ENCODE results near the gene NABP2.

The NABP2 gene

DNA sequence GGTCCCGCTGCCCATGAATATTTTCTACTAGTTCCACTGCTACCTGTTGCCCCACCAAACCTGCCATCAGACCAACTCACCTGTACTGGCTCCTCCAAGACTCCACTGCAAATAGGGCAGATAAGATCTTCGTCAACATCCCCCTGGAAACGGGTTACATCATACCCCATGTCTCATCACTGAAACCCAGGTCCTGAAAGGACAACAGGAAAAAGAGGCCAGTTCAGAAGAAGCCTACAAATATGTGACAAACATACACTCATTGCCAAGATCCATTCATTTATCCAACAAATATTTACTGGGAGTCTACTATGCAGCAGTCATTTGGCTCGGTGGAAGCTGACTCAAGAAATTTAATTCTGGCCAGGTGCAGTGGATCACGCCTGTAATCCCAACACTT lies 10.3 kb upstream of the NABP2 start:
- DNase-seq (ENCODE audit: low spot score): no peak

DNA sequence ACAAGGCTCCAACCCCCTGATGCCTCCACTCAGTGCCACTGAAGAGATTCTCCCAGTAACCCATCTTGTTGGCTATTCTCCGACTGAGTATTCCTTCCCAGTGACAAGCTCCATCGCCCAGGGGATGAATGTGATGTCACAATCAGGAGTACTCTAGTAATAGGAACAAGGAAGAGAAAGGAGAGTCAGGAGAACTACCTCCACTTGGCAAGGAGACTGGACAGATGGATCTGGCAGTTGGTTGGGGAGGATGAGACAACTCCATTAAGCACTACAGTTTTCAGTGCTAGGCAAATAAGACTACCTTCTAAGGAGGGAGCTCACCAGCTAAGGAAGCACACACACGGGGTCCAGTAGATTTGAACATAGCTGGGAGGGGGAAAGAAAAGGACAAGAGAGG lies 7.7 kb upstream of the NABP2 start:
- DNase-seq (ENCODE audit: low spot score): no peak

DNA sequence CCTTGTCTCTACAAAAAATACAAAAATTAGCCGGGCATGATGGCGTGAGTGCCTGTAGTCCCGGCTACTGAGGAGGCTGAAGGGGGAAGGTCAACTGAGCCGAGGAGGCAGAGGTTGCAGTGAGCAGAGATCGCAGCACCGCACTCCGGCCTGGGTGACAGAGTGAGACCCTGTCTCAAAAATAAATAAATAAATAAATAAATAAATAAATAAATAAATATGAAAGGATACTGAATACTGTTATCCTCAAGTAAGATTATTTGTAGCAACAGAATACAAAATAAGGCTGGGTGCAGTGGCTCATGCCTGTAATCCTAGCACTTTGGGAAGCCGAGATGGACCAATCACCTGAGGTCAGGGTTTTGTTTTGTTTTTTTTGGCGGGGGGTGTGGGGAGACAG lies 4.3 kb upstream of the NABP2 start:
- no peak for DNase-seq (ENCODE audit: low spot score)

DNA sequence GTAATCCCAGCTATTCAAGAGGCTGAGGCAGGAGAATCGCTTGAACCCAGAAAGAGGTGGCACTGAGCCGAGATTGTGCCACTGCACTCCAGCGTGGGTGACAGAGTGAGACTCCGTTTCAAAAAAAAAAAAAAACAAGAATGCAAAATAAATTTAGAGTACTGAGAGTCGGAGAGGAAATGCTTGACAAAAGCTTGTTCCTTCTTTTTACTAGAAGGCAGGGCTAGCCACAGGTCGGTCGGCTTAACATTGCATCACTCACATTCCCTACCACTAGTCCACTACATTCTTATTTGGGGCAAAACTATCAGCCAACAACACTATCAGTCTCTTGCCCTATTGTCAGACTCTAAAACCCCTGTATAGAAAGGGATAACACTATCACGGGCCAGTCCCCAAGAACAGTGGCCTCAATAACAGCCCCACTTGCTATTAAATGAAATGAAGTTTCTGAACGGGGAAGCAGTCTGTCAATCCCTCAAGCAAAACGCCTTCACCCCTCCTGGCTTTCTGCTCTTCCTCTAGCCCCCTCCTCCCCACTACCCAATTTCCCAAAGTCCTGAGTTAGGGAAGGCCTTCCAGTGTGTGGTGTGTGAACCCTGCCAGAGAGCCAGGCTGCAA lies 3.4 kb upstream of the NABP2 start:
- DNase-seq (ENCODE audit: low spot score): peak; percentile 35

DNA sequence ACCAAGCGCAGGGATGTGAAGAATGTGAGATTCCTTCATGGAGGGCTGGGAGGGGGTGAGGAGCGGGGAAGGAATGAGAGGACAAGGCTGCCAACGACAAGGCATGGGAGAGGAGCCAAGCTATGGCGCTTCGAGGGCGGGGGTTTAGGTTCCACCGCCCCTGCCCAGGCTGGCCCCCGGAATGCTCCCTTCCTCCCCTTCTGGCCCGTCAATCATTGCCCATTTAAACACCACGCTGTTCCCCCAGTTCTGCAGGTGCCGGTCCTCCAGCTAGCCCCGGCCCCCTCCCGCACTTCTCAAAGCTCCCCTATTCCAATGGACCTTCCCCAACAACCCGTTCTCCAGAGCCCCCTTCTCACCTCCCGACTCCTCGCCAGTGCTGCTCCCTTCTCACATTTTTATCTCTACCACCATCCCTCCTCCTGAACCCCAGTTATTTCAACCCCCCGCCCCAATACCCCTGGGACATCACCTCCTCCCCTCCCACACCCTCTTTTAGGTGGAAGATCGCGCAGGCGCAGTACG lies 2.8 kb upstream of the NABP2 start:
- DNase-seq (ENCODE audit: low spot score): peak; percentile 52

DNA sequence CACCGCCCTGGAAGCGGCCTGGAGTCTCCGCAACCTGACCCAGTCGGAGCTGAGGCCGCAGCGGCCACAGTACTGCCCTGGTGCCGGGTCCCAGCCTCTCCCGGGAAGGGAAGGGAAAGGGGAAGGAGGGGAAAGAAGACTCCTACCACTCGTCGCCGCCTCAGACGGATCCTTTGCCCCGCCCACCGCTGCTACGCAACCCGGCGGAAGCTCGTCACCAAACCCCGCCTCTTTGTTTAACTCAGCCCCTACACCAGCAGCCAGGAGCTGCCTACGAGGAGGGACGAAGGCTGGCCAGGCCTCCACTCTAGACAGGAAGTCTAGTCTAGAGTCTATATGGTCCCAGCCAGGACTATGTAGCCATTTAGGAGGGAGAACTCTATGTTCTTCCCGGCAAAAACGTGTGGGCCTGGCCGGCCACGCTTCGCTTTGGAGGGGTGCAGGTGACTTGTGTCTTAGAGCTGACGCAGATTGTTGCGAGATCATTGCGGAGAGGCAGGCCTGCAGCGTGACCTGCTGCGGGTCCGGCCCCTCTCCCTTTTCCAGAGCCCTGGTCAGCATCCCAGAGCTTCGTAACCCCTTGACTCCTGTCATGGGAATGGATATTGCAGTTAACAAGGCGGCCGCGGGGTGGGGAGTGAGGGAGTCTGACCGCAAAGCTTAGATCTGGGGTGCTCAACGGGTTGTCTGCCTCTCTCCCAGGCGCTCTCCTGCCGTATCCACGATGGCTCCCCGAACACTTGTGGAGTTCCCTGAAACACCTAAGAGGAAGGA lies 2.2 kb upstream of the NABP2 start, which contains the start of gene RNF41:
RNF41 (minus strand) TSS at position 166 of the 774 bp plus-strand sequence. CDS start 7,875 bp downstream, outside the sequence.
- DNase-seq (ENCODE audit: low spot score): peak; percentile 98

DNA sequence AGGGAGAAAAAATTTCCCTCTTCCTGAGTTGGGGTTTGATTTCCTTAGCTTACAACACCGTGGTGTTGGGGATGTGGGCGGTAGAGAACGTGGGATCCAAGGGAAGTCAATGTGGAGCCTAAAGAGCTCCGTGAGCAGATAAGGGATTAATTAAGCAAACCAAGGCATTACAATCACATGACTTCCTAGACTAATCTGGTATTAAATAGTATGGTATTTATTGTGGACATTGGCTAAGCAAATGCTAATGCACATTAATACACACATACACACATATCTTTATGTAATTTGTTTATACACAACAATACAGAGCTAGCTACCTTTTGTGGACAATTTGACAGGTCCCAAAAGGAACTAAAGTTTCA lies 1.6 kb upstream of the NABP2 start:
- DNase-seq (ENCODE audit: low spot score): no peak

DNA sequence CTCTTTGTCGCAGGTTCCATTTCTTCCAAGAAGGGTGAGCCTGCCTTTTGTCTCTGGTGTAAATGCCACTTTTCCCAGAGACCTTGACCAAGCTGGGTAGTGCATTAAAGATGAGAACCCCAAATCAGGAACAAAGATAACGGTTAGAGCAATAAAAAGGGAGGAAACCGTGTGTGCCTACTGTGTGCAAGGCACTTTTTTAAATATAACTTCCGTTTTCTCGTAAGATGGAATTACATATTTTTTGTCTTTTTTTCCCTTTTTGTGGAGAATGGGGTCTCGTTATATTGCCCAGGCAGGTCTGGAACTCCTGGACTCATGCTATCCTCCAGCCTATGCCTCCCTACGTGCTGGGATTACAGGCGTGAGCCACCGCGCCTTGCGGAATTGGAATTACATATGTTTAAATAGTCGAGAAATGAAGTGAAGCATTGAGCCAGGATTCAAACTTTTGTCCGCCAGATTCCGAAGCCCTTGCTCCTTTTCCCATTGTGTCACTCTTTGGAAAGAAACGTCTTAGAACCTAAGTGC lies 506 bp upstream of the NABP2 start:
- no peak for DNase-seq (ENCODE audit: low spot score)

DNA sequence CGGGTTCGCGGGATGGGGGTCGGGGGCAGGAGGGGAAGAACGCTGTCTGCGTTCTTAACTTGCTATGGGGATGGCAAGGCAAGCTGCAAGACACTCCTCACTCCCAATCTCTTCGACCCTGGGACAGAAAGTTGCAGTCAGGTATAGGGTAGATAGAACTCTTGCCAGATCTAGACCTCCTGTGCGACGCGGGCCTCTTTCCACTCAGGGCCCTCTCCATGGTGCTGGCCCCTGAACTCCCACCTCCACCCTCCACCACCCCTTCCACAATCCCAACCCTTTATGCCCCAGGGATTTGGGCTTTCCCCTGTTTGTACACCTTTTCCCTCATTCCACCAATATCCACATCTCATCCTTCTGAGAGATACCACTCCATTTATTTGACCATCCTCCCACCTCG lies 812 bp downstream of the NABP2 start:
- no peak for DNase-seq (ENCODE audit: low spot score)

DNA sequence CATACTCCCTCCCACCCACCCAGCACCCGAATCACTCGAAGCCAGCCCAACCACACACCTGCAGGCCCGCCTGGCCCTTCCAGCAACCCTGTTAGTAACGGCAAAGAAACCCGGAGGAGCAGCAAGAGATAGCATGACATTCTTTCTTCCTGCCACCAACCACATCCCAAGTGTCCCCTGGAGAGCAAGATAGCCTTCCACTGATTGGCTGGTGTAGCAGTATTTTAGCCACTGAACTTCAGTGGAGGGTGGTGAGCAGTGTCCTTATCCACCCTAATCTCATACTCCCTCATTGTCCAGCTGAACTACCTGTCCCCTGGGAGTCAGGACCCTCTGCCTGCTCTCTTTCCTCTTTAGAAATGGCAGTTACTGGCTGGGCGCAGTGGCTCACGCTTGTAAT lies 4.9 kb downstream of the NABP2 start:
- no peak for DNase-seq (ENCODE audit: low spot score)

DNA sequence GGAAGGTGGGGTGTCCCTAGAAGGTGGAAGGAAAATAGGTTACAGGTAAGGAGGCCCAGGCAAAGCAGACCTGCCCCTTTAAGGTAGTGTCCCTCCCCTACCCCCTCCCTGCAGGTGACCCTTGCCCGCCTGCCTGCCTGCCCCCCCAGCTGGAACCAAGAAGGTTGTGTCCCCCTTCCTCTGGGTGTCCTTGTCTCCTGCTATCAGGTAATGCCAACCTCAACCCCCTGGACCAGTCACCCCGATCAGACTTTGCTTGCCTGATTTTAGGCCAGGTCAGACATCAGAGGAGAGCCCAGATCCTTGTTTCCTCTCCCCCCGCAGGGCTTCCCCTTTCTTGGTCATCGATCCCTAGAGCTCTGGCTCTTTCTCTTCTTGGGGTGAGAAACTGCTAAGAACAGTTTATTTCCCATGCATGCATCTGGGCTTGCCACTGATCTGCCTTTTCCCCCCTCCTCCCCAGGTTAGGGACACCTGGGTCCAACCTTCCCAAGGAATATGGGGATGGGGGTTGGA lies 5.8 kb downstream of the NABP2 start, which contains the start of gene SLC39A5:
SLC39A5 (plus strand) TSS at position 136 of the 516 bp plus-strand sequence. CDS start 1,224 bp downstream, outside the sequence.
- DNase-seq (ENCODE audit: low spot score): no peak

DNA sequence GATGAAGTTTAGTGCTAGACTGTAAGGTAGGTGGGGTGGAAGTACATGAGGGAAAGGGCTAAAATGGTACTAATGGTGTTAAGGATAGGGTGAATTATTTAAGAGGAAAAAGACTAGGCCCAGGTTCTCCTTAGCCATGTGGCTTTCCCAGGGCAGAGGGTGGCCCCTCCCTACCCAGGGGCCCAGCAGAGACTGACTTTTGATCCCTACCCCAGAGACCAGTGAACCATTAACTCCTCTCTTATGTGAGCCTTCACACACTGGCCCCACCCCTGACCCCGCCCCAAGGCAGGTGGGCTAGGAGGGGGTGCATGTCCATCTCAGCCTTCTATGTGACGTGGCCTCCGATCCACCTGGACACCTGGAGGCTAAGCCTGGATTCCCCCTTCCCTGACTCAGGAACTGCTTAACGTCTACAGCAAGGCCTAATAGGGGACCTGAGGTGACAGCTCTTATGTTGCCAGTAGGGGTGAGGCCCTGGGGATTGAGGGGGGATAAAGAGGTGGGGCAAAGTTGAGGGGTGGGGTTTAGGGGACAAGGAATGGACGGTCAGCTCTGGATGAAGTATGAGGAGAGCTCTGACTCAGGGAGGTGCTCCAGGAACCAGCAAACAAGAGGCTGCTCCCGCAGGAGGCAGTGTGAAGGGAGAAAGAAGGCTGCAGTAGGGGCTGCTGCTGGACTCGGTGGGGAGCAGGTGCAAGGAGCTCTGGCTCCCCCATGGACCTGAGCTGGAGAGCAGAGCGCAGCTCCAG lies 6.5 kb downstream of the NABP2 start:
- peak; percentile 19 for DNase-seq (ENCODE audit: low spot score)

DNA sequence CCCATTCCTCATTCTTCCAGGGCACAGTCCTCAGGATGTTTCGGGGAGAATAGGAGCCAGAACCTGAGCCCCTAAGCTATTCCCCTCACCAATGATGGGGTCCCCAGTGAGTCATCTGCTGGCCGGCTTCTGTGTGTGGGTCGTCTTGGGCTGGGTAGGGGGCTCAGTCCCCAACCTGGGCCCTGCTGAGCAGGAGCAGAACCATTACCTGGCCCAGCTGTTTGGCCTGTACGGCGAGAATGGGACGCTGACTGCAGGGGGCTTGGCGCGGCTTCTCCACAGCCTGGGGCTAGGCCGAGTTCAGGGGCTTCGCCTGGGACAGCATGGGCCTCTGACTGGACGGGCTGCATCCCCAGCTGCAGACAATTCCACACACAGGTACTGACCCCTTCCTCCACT lies 7.0 kb downstream of the NABP2 start:
- no peak for DNase-seq (ENCODE audit: low spot score)

DNA sequence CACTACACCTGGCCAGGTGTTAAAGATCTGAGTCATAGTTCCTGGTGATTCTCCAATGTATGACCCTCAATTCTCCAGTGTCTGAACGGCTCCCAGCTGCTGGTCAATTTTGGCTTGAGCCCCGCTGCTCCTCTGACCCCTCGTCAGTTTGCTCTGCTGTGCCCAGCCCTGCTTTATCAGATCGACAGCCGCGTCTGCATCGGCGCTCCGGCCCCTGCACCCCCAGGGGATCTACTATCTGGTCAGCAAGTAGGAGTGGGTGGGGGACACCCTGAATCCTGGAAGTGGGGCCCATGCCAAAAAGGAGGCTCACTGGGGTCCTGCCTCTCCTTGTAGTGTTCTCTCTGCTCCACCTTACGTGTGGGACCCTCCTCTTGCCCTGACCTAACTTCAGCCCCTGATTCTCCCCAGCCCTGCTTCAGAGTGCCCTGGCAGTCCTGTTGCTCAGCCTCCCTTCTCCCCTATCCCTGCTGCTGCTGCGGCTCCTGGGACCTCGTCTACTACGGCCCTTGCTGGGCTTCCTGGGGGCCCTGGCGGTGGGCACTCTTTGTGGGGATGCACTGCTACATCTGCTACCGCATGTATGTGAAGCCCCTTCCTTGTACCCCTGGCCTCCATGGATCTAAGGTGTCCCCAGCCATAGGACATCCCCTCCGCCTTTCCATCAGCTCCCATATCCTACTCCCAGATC lies 10.7 kb downstream of the NABP2 start:
- DNase-seq (ENCODE audit: low spot score): no peak

DNA sequence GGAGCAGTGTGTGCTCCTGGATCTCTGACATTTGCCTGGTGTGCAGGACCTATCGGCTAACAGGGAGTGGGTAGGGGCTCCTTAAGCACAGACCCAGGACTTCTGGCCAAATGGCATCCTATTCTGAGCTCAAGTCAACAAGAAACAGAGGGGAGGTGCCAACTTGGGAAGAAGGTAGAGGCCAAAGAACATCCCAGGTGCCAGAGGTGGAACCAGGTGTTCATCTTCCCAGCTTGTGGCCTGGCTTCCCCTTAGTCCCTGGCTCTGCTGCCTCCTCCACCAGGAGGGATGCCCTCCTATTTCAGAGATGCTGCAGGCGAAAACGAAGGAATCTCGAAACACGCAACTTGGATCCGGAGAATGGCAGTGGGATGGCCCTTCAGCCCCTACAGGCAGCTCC lies 11.9 kb downstream of the NABP2 start:
- DNase-seq (ENCODE audit: low spot score): no peak

DNA sequence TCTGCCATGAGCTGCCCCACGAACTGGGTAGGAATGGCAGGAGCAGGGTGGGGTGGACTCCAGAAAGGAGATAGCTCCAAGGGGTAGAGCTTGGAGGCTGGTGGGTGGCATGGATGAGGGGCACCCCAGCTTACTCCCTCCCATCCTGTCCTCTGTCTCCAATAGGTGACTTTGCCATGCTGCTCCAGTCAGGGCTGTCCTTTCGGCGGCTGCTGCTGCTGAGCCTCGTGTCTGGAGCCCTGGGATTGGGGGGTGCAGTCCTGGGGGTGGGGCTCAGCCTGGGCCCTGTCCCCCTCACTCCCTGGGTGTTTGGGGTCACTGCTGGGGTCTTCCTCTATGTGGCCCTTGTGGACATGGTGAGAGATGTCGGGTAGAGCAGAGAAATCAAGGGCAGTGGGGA lies 12.8 kb downstream of the NABP2 start:
- DNase-seq (ENCODE audit: low spot score): no peak

DNA sequence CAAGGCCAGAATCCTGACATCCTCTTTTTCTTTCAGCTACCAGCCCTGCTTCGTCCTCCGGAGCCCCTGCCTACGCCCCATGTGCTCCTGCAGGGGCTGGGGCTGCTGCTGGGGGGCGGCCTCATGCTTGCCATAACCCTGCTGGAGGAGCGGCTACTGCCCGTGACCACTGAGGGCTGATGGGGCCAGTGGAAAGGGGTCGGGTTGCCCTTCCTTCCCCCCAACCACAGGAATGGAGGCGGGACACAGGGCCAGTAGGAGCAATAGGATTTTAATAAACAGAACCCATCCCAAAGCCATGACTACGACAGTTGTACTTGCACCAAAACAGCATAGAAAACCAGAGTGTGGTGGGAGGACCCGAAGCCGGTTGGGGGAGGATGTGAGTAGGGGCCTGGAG lies 13.4 kb downstream of the NABP2 start:
- no peak for DNase-seq (ENCODE audit: low spot score)

DNA sequence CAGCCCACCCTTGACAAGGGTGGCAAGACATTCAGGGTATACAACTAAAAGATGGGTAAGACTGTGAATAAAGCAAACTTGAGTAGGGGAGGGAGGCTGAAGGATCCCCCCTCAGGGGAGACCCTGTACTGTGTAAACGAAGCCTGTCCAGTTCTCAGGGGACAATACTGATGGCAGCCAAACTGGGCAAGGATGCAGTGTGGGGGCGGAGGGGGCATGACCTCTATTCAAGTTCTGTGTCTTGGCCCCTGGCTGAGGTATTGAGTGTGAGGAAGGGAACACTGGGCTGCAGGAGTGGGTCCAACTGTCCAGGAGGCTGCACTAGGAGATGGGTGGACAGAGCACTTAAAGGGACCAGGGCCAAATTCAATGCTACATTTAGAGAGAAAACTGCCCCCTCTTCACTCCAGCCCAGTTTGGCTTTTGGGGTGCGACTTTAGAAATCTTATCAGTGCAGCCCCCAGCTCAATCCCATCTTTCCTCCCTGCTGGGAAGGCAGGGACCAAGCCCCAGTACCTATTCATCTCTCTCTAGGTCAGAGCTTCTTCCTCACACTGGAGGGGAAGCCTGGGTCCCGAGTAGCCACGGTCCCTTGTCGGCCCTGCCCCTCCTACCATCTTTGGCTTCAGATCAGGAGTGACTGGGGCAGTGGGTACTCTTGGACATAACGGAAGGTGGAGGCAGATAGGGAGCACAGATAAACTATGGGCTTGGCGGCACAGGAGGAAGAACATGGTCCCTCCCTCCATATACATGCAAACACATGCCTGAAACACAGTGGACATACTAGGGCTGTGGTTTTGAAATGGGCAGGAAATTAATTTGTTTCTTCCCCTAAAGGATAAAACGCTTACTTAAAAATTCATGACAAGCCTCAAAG lies 17.5 kb downstream of the NABP2 start:
- no peak for DNase-seq (ENCODE audit: low spot score)

DNA sequence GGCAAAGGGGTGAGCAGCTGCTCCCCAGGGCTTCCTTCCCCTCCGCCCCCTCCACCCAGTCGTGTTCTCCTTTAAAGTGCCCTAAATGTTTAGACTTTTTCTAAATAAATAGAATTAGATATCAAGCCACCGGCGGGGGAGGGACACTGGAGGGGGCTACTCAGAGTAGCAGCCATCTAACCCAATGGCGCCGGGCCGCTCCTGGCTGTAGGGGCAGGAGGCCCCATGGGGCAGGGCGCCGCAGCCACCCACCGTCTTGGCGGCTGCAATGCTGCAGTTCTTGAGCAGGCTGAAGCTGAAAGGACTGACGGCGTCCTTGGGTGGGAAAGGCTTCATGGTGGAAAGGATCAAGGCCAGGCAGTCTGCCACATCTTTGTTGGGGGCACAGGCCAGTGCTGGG lies 18.8 kb downstream of the NABP2 start:
- no peak for DNase-seq (ENCODE audit: low spot score)

DNA sequence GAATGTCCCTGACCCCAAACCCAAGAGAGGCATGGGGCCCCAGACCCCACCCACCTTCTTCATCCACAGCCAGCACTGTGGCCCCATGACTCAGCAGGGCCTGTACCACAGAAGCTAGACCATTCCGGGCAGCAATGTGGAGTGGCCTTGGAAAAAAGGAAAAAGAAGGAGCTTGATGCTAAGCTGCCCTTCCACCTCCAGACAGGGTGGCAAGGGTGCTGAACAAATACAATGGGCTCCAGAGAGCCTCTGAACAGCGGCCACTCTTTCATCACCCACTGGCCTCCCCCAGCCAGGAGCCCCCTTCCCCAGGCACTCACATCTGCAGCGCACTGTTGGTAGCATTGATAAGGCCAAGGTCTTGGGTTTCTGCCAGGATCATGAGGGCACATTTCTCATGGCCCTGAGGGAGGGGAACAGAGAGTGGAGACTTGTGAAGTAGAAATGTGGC lies 19.6 kb downstream of the NABP2 start:
- DNase-seq (ENCODE audit: low spot score): no peak

DNA sequence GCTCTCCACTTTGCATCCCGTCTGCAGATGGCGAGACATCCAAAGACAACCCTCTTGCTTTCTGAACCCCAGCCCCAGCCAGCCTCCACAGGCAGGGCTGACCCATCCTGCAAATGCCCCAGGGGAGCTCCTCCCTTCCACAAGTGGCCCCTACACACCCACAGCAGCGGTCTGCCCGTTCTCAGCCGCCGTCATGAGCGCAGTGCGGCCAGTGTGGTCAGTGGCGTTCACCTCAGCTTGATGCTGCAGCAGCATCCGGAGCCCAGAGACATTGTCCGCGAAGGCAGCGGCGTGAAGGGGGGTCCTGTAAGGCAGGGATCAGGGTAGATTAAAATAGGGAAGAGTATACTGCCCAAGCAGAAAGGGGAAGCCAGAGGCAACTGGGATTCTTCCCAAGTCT lies 20.4 kb downstream of the NABP2 start:
- DNase-seq (ENCODE audit: low spot score): no peak

Data from kidney tubule cell (primary cell).